ENCODE results near the gene ARHGAP25. TPM values are rescaled to one million over a fixed set of nuclear protein-coding genes. Genes with fewer than 3 reads are reported as not detected.
A peak's percentile ranks its signal among the peaks of the same experiment; 100 is the strongest.

Gene ARHGAP25
- total and polyA plus RNA-seq, 2 donors from 2014 or later, result 6.3 to 20.4 TPM

GRCh38 chr2:68827666-68828065 lies 93.1 kb downstream of the ARHGAP25 start:
- no peak for FAIRE-seq

GRCh38 chr2:68828887-68829708 lies 94.5 kb downstream of the ARHGAP25 start:
- Histone ChIP-seq H3K27me3 (ENCODE audit: control insufficient read depth, insufficient read depth, low read length) (no peaks in the 10 kb centered on the region), H3K36me3 (ENCODE audit: control insufficient read depth in 2 of 3, insufficient read depth in 3 of 3, low read length in 3 of 3) (no peaks in the 10 kb centered on the region), H3K4me1 (ENCODE audit: control insufficient read depth in 2 of 3, insufficient read depth in 2 of 3, low read depth in 1 of 3, low read length in 3 of 3) (peaks cover 5 to 20% (median 9%) of the 10 kb centered on the region in 3 donors), H3K27ac (ENCODE audit: low read depth in 2 of 2, low read length in 2 of 2) (peak overlapping the region; percentile 20 to 68), H3K9ac (ENCODE audit: low read length in 3 of 3) (peak overlapping the region in 1 of 3 donors; percentile 4), H3K4me3 (ENCODE audit: low read length in 3 of 3) (peak overlapping the region in 1 of 3 donors; percentile 2), H3K9me3 (ENCODE audit: control insufficient read depth in 2 of 3, insufficient read depth in 1 of 3, low read length in 3 of 3) (no peaks in the 10 kb centered on the region)
- FAIRE-seq (no peak), DNase-seq (peak; percentile 71 to 98 (median 85))
- intact Hi-C loops (cut with DNase I), result no loop called here
- no peak for TF ChIP-seq CTCF (IDR thresholded peaks at IDR 0.05; ENCODE audit: borderline replicate concordance, extremely low read depth, insufficient read depth)

More at GRCh38 chr2:68827666-68828065, 93.1 kb downstream of the ARHGAP25 start:
- no peaks in the 10 kb centered on the region for H3K9me3 ChIP-seq (ENCODE audit: control insufficient read depth in 2 of 3, insufficient read depth in 1 of 3, low read length in 3 of 3)
- H3K36me3 ChIP-seq (ENCODE audit: control insufficient read depth in 2 of 3, insufficient read depth in 3 of 3, low read length in 3 of 3), result peaks cover 0 to 2% (median 2%) of the 10 kb centered on the region in 3 donors
- no peak overlapping the region for H3K27ac ChIP-seq (ENCODE audit: low read depth in 2 of 2, low read length in 2 of 2)
- H3K4me1 ChIP-seq (ENCODE audit: control insufficient read depth in 2 of 3, insufficient read depth in 2 of 3, low read depth in 1 of 3, low read length in 3 of 3), result peaks cover 5 to 19% (median 9%) of the 10 kb centered on the region in 3 donors
- H3K27me3 ChIP-seq (ENCODE audit: control insufficient read depth, insufficient read depth, low read length), result no peaks in the 10 kb centered on the region
- intact Hi-C loops (cut with DNase I), result no loop called here
- H3K4me3 ChIP-seq (ENCODE audit: low read length in 3 of 3), result no peak overlapping the region
- no peak overlapping the region for H3K9ac ChIP-seq (ENCODE audit: low read length in 3 of 3)
- no peak for TF ChIP-seq CTCF (IDR thresholded peaks at IDR 0.05; ENCODE audit: borderline replicate concordance, extremely low read depth, insufficient read depth)
- DNase-seq, result peak in 1 of 5 donors; percentile 34

GRCh38 chr2:68829749-68830148 lies 95.1 kb downstream of the ARHGAP25 start:
- FAIRE-seq (no peak), DNase-seq (no peak)
- intact Hi-C loops (cut with DNase I), result no loop called here
- H3K27ac ChIP-seq (ENCODE audit: low read depth in 2 of 2, low read length in 2 of 2), result peak overlapping the region; percentile 20 to 68
- H3K27me3 ChIP-seq (ENCODE audit: control insufficient read depth, insufficient read depth, low read length), result no peaks in the 10 kb centered on the region
- no peak overlapping the region for H3K4me3 ChIP-seq (ENCODE audit: low read length in 3 of 3)
- peak overlapping the region in 1 of 3 donors; percentile 4 for H3K9ac ChIP-seq (ENCODE audit: low read length in 3 of 3)
- no peaks in the 10 kb centered on the region for H3K9me3 ChIP-seq (ENCODE audit: control insufficient read depth in 2 of 3, insufficient read depth in 1 of 3, low read length in 3 of 3)
- TF ChIP-seq CTCF (IDR thresholded peaks at IDR 0.05; ENCODE audit: borderline replicate concordance, extremely low read depth, insufficient read depth), result no peak
- peaks cover 5 to 20% (median 9%) of the 10 kb centered on the region in 3 donors for H3K4me1 ChIP-seq (ENCODE audit: control insufficient read depth in 2 of 3, insufficient read depth in 2 of 3, low read depth in 1 of 3, low read length in 3 of 3)
- no peaks in the 10 kb centered on the region for H3K36me3 ChIP-seq (ENCODE audit: control insufficient read depth in 2 of 3, insufficient read depth in 3 of 3, low read length in 3 of 3)
